ENCODE data around the gene LRRFIP1.
"Not testable (repeated sequence)": the region's sequence is repeated elsewhere in the genome, so short reads cannot be mapped to it uniquely, and the experiment has no call there.

LRRFIP1 gene

DNA sequence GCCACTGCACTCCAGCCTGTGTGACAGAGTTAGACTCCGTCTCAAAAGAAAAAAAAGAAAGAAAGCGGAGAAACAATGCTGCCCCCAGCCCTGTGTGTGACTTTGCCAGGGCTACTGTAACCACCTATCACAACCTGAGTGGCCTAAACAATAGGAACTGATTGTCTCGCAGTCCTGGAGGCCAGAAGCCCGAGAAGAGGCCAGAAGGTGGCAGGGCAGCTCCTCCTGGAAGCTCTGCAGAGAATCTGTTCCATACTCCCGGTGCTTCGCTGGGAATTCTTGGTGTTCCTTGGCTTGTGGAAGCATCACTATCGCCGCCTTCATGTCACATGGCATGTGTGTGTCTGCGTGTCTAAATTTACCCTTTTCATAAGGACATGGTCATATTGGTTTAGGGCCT, 22.4 kb upstream of the LRRFIP1 start:
- peak; percentile 68 for DNase-seq
- peaks cover 10% of the 10 kb centered on the region for H3K27me3 ChIP-seq (ENCODE audit: insufficient read depth, low read depth, severe bottlenecking)
- no peak overlapping the region for H3K27ac ChIP-seq
- H3K9me3 ChIP-seq (ENCODE audit: severe bottlenecking) = no peaks in the 10 kb centered on the region
- H3K36me3 ChIP-seq = no peaks in the 10 kb centered on the region
- TF ChIP-seq, protein P1, sequence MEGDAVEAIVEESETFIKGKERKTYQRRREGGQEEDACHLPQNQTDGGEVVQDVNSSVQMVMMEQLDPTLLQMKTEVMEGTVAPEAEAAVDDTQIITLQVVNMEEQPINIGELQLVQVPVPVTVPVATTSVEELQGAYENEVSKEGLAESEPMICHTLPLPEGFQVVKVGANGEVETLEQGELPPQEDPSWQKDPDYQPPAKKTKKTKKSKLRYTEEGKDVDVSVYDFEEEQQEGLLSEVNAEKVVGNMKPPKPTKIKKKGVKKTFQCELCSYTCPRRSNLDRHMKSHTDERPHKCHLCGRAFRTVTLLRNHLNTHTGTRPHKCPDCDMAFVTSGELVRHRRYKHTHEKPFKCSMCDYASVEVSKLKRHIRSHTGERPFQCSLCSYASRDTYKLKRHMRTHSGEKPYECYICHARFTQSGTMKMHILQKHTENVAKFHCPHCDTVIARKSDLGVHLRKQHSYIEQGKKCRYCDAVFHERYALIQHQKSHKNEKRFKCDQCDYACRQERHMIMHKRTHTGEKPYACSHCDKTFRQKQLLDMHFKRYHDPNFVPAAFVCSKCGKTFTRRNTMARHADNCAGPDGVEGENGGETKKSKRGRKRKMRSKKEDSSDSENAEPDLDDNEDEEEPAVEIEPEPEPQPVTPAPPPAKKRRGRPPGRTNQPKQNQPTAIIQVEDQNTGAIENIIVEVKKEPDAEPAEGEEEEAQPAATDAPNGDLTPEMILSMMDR (IDR thresholded peaks at IDR 0.05; ENCODE audit: low read depth, low read length) = peak; percentile 73
- no peak overlapping the region for H3K4me3 ChIP-seq (ENCODE audit: low read depth, low read length)

DNA sequence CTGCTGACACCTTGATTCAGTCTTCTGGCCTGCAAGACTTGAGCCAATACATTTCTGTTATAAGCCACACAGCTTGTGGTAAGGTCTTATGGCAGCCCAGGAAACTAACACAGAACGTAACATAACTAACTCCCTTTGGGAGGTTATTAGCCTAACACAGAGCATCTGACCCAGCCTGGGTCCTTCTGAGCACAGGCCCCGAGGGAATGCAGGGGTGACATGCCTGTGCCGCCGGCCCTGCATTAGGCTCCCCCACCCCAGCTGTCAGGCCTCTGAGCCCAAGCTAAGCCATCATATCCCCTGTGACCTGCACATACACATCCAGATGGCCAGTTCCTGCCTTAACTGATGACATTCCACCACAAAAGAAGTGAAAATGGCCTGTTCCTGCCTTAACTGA, 20.9 kb upstream of the LRRFIP1 start:
- H3K36me3 ChIP-seq; H3K9me3 ChIP-seq (ENCODE audit: severe bottlenecking); H3K27ac ChIP-seq; H3K27me3 ChIP-seq (ENCODE audit: insufficient read depth, low read depth, severe bottlenecking); H3K4me3 ChIP-seq (ENCODE audit: low read depth, low read length): not testable (repeated sequence)
- peak; percentile 75 for DNase-seq

DNA sequence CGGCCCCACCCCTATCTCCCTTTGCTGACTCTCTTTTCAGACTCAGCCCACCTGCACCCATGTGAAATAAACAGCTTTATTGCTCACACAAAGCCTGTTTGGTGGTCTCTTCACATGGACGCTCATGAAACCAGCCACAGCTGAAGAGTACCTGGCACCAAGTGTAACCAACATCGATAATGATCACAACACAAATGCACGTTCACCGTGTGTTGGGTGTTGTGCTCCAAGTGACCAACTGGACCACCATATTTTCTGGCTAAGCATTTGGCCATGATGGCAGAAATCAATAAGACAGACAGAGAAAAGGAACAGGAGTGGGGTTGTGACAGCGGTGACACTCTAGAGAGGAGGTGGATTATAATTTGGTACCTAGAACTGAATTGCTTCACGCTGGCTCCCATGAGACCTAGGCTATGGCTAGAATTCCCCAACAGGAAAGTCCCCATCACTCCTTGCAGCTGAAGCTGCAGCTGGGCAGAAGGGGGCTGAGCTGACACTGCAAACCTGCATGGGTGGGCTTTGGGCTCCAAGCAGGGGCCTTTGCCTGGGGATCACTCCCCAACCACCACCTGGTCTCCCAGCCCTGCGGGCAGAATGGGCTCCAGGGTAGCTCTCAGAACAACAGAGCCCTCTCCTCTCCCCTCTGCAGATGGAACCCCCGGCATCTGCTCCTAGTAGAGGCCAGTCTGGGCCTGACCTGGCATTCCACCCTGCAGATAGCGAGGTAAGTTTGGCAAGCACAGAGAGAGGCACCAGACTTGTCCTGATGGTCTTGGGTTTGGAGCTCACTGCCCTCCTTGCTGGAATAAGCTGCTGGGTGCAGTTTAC, 14.6 kb upstream of the LRRFIP1 start:
- Histone ChIP-seq H3K36me3 (no peaks in the 10 kb centered on the region), H3K27me3 (ENCODE audit: insufficient read depth, low read depth, severe bottlenecking) (no peaks in the 10 kb centered on the region), H3K27ac (no peak overlapping the region), H3K4me3 (ENCODE audit: low read depth, low read length) (no peak overlapping the region), H3K9me3 (ENCODE audit: severe bottlenecking) (no peaks in the 10 kb centered on the region)
- no peak for DNase-seq
- TF ChIP-seq, protein P1 (IDR thresholded peaks at IDR 0.05; ENCODE audit: low read depth, low read length) = no peak

DNA sequence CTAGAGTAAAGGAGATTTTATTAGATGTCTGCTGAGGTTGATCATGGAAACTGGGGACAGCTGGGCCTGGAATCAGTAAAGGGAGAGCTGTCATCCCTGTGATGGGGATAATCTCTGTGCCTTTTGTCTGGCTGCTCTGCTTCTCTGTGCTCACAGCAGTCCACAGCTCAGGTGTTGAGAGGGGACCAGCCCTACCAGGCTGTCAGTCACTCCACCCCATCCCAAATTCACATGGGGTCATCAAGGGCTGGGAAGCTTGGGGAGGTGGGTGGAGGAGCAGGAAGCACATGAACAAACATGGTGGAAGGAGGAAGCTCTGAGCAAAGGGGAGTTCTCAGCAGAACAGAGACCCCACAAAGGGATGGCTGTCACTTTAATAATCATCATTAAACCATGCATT, 13.7 kb upstream of the LRRFIP1 start:
- no peaks in the 10 kb centered on the region for H3K27me3 ChIP-seq (ENCODE audit: insufficient read depth, low read depth, severe bottlenecking)
- TF ChIP-seq, protein P1 (IDR thresholded peaks at IDR 0.05; ENCODE audit: low read depth, low read length) = no peak
- H3K4me3 ChIP-seq (ENCODE audit: low read depth, low read length) = no peak overlapping the region
- H3K36me3 ChIP-seq = no peaks in the 10 kb centered on the region
- no peaks in the 10 kb centered on the region for H3K9me3 ChIP-seq (ENCODE audit: severe bottlenecking)
- H3K27ac ChIP-seq = no peak overlapping the region
- no peak for DNase-seq

DNA sequence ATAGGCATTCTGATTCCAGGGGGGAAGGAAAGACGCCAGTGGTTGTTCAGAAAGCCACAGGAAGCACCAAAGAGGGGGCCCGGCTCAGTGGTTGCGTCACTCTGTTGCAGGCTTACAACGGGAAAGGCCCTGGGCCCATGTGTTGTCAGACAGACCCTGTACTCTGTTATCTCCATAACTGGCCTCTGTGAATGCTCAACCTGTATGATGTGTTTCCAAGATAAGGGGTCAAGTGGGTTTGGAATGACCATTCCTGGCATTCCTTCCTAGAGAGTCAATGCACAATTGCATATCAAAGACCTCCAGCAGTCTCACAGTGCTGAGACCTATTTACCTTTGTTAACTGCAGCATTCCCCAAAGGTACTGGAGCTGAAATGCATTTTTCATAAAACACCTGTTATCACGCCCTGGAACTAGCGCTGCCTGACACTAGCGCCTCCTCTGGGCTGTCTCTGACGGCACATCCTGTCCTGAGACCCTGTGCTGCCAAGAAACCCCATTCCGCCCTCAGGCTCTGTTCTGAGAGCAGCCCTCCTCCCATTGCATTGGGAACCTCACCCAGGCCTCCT, 13.2 kb upstream of the LRRFIP1 start:
- H3K9me3 ChIP-seq (ENCODE audit: severe bottlenecking) = no peaks in the 10 kb centered on the region
- H3K27ac ChIP-seq = no peak overlapping the region
- DNase-seq = no peak
- H3K36me3 ChIP-seq = no peaks in the 10 kb centered on the region
- no peak overlapping the region for H3K4me3 ChIP-seq (ENCODE audit: low read depth, low read length)
- TF ChIP-seq, protein P1 (IDR thresholded peaks at IDR 0.05; ENCODE audit: low read depth, low read length) = peak; percentile 33; the same call in 1 of the 2 replicates
- no peaks in the 10 kb centered on the region for H3K27me3 ChIP-seq (ENCODE audit: insufficient read depth, low read depth, severe bottlenecking)

DNA sequence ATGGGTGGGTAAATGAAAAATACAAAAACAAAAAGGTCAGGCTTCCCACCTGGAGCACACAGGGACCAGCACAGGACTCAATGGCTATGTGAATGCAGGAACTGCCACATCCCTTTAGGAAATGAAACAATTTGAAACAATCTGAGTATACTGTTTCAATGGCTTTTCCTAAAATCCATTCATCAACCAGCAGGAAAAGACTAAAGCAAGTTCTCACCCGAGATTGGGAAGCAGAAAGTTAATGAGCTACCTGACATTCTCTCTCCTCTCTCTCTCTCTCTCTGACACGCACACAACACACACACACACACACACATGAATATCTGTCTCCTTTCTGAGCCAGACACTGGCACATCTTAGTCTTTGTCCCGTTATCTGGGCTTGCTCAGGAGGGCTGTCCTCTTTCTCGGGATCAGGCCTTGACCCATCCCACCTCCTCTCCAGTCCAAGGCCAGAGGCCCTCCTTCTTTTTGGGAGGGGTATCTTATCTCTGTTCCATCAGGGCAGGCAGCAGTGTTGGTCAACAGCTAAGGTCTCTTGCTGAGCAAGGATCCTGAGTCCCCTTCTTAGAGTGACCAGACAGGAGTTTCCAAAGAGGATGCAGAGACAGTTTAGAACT, 11.6 kb upstream of the LRRFIP1 start:
- Histone ChIP-seq H3K4me3 (ENCODE audit: low read depth, low read length) (no peak overlapping the region), H3K9me3 (ENCODE audit: severe bottlenecking) (no peaks in the 10 kb centered on the region), H3K36me3 (no peaks in the 10 kb centered on the region), H3K27ac (no peak overlapping the region), H3K27me3 (ENCODE audit: insufficient read depth, low read depth, severe bottlenecking) (no peaks in the 10 kb centered on the region)
- DNase-seq = no peak
- TF ChIP-seq, protein P1 (IDR thresholded peaks at IDR 0.05; ENCODE audit: low read depth, low read length) = no peak

Data from WERI-Rb-1 (cell line).